Measurements from ENCODE around the gene TP73.

DNA sequence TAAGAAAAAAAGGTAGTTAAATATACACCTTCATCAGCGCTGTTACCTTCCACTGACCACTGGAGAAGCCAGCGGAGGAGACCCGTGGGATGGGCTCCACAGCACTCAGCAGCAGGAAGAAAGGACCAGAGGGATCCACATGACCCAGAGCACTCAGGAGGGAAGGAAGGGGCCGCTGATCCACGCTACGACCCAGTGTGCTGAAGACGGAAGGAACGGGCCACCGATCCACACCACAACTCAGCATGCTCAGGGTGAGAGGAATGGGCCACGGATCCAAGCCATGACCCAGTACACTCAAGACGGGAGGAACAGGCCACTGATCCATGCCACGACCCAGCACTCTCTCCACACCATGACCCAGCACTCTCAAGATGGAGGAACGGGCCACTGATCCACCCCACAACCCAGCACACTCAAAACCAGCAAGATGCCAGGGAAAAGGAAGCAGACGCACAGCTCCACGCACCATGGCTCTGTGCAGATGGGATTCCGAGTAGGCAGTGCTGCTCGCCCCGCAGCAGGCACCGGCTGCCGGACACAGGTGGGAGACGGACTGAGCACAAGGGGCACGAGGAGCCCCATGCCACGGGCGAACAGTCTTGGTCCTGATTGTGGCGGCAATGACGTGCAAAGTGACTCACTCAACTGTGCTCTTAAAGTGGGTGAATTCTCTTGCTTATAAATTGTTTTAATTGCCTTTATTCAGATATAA lies 11.1 kb upstream of the TP73 start:
- TF ChIP-seq ZNF274 (IDR thresholded peaks at IDR 0.05; ENCODE audit: low read depth, low read length) (no peak), SUZ12 (IDR thresholded peaks at IDR 0.05; ENCODE audit: extremely low read depth, insufficient read depth, insufficient read length) (no peak), YY1 (IDR thresholded peaks at IDR 0.05; ENCODE audit: insufficient read depth, insufficient read length) (no peak)
